ENCODE data around the gene CTRL. TPM values are rescaled to one million over a fixed set of nuclear protein-coding genes. Genes with fewer than 3 reads are reported as not detected.

CTRL gene
- total RNA-seq, 2 donors from 2014 or later = 0.85 TPM; not detected in 1

- no peak for DNase-seq (ENCODE audit: low spot score)
These were observed 22.5 kb downstream of the CTRL start for GRCh38 chr16:67909056-67909742.

DNA sequence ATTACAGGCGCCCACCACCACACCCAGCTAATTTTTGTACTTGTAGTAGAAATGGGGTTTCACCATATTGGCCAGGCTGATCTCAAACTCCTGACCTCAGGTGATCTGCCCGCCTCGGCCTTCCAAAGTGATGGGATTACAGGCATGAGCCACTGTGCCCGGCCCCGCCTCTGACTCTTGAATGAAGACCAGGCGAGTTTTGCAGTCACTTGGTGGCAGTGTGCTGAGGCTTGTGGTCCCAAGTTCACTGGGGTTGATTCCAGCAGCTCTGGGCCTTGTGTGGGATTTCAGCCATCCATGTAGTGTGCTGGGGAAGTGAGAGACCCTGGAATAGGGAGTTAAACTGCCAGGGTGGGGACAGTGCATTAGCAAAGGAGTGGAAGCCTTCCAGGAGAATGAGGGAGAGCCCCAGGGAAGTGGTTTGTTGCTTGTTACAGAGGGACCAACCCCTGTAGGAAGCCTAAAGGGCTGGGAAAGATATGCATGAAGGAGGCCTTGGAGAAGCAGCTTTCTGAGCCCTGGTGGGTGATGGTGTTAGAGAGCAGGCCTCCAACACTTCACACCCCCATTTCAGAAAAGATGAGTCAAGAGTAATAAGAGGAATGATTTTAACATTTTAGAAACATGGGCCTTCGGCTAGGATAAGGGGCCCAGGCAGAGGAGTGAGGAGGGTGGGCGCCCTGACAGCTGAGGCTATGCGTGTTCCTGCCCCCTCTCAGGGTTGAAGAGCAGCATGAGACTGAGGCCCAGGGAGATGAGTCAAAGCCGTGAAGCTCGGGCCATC is 24.1 kb downstream of the CTRL start:
- H3K4me3 ChIP-seq = no peak overlapping the region
- no peaks in the 10 kb centered on the region for H3K9me3 ChIP-seq
- H3K27me3 ChIP-seq (replicated peaks; ENCODE audit: insufficient read depth) = no peaks in the 10 kb centered on the region
- DNase-seq (ENCODE audit: low spot score) = no peak
- H3K36me3 ChIP-seq = peaks cover 0 to 16% of the 10 kb centered on the region in 2 donors
- 93% methylated on average over 11 of the region's 11 CpGs for WGBS
- no peaks in the 10 kb centered on the region for H3K4me1 ChIP-seq (replicated peaks)
- no peak overlapping the region for H3K27ac ChIP-seq
- TF ChIP-seq CTCF (IDR thresholded peaks at IDR 0.05) = no peak
- TF ChIP-seq POLR2A (IDR thresholded peaks at IDR 0.05) = no peak
- no peak for TF ChIP-seq POLR2AphosphoS5 (IDR thresholded peaks at IDR 0.05)
- intact Hi-C loops (cut with DNase I) = no loop called here

More at GRCh38 chr16:67909056-67909742, 22.5 kb downstream of the CTRL start:
- Histone ChIP-seq H3K4me3 (no peak overlapping the region), H3K4me1 (replicated peaks) (no peaks in the 10 kb centered on the region), H3K9me3 (no peaks in the 10 kb centered on the region), H3K27me3 (replicated peaks; ENCODE audit: insufficient read depth) (no peaks in the 10 kb centered on the region), H3K27ac (no peak overlapping the region), H3K36me3 (peaks cover 0 to 16% of the 10 kb centered on the region in 2 donors)
- intact Hi-C loops (cut with DNase I) = no loop called here
- 94% methylated on average over 36 of the region's 36 CpGs for WGBS
- TF ChIP-seq POLR2A (IDR thresholded peaks at IDR 0.05) (no peak), CTCF (IDR thresholded peaks at IDR 0.05) (no peak), POLR2AphosphoS5 (IDR thresholded peaks at IDR 0.05) (no peak)

DNA sequence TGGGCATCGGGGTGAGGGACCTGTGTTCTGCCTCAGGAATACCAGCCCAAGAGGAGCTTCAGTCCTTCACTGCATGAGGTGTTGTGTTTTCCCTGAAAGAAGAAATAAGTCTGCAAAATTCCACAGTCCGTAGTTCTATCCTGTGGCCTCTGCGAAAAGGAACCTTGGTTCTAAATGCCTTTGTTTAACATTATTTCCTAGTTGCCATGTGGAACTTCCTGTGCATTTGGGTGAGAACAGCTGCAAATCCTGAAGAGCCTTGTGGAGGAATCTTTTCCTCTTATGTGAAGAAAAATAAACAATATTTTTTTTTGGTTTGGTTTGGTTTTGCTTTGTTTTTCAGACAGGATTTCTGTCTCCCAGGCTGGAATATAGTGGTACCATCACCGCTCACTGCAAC is 28.8 kb downstream of the CTRL start:
- no peak for TF ChIP-seq CTCF (IDR thresholded peaks at IDR 0.05)
- no peak for TF ChIP-seq POLR2A (IDR thresholded peaks at IDR 0.05)
- TF ChIP-seq POLR2AphosphoS5 (IDR thresholded peaks at IDR 0.05) = no peak
- WGBS = 88% methylated on average over 4 of the region's 4 CpGs
- Histone ChIP-seq H3K4me1 (replicated peaks) (no peaks in the 10 kb centered on the region), H3K4me3 (no peak overlapping the region), H3K9me3 (no peaks in the 10 kb centered on the region), H3K36me3 (no peaks in the 10 kb centered on the region), H3K27ac (no peak overlapping the region), H3K27me3 (replicated peaks; ENCODE audit: insufficient read depth) (no peaks in the 10 kb centered on the region)
- DNase-seq (ENCODE audit: low spot score) = no peak
- intact Hi-C loops (cut with DNase I) = no loop called here

GRCh38 chr16:67901734-67902133 is 29.9 kb downstream of the CTRL start:
- DNase-seq (ENCODE audit: low spot score) = no peak
- no peak overlapping the region for H3K4me3 ChIP-seq
- 92% methylated on average over 5 of the region's 5 CpGs for WGBS
- no peaks in the 10 kb centered on the region for H3K27me3 ChIP-seq (replicated peaks; ENCODE audit: insufficient read depth)
- H3K27ac ChIP-seq = no peak overlapping the region
- no peaks in the 10 kb centered on the region for H3K36me3 ChIP-seq
- no peak for TF ChIP-seq POLR2AphosphoS5 (IDR thresholded peaks at IDR 0.05)
- TF ChIP-seq CTCF (IDR thresholded peaks at IDR 0.05) = no peak
- TF ChIP-seq POLR2A (IDR thresholded peaks at IDR 0.05) = no peak
- H3K4me1 ChIP-seq (replicated peaks) = no peaks in the 10 kb centered on the region
- intact Hi-C loops (cut with DNase I) = no loop called here
- no peaks in the 10 kb centered on the region for H3K9me3 ChIP-seq

Data from prostate gland (tissue), 2 donors.